ENCODE results near the gene GK.
A peak's percentile ranks its signal among the peaks of the same experiment; 100 is the strongest.
"Not testable (repeated sequence)": the region's sequence is repeated elsewhere in the genome, so short reads cannot be mapped to it uniquely, and the experiment has no call there.

The GK gene

GRCh38 chrX:30642642-30643041, 10.6 kb upstream of the GK start:
- Histone ChIP-seq H3K36me3 (ENCODE audit: low read depth) (no peaks in the 10 kb centered on the region), H3K27ac (ENCODE audit: poor library complexity, severe bottlenecking) (no peak overlapping the region), H3K9me3 (ENCODE audit: severe bottlenecking) (no peaks in the 10 kb centered on the region), H3K4me3 (ENCODE audit: severe bottlenecking) (no peak overlapping the region), H3K27me3 (ENCODE audit: insufficient read depth, poor library complexity, severe bottlenecking) (no peaks in the 10 kb centered on the region), H3K4me1 (ENCODE audit: insufficient read depth, poor library complexity, severe bottlenecking) (no peaks in the 10 kb centered on the region)
- ATAC-seq (ENCODE audit: low read depth) (no peak), DNase-seq (ENCODE audit: low spot score) (no peak)
- TF ChIP-seq CTCF (IDR thresholded peaks at IDR 0.05; ENCODE audit: poor library complexity, severe bottlenecking), result no peak

DNA sequence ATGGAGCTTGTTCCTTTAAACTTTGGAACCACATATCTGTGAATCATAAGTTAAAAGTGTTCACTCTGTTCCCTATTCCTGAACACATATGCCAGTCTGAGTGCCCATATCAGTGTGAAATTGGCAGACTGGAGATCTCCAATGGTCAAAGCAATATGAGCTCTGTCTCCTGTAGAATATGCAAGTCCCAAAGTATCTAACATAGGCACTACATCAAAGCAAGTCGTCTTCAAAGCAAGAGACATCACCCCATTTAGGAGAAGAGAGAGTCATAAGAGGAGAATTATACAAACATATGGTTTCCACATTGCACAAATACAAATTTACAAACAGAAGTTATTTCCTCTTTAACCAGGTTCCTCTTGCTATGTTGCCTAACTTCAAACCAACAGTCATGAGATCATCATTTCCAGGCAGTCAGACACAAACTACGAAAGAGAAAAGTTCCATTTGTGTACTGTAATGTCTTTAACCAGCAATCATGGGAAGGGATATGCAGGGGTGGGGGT, 9.9 kb upstream of the GK start:
- TF ChIP-seq CTCF (IDR thresholded peaks at IDR 0.05; ENCODE audit: poor library complexity, severe bottlenecking), result no peak
- Histone ChIP-seq H3K36me3 (ENCODE audit: low read depth) (no peaks in the 10 kb centered on the region), H3K9me3 (ENCODE audit: severe bottlenecking) (no peaks in the 10 kb centered on the region), H3K27me3 (ENCODE audit: insufficient read depth, poor library complexity, severe bottlenecking) (no peaks in the 10 kb centered on the region), H3K27ac (ENCODE audit: poor library complexity, severe bottlenecking) (no peak overlapping the region), H3K4me3 (ENCODE audit: severe bottlenecking) (no peak overlapping the region), H3K4me1 (ENCODE audit: insufficient read depth, poor library complexity, severe bottlenecking) (no peaks in the 10 kb centered on the region)
- ATAC-seq (ENCODE audit: low read depth), result no peak
- no peak for DNase-seq (ENCODE audit: low spot score)

DNA sequence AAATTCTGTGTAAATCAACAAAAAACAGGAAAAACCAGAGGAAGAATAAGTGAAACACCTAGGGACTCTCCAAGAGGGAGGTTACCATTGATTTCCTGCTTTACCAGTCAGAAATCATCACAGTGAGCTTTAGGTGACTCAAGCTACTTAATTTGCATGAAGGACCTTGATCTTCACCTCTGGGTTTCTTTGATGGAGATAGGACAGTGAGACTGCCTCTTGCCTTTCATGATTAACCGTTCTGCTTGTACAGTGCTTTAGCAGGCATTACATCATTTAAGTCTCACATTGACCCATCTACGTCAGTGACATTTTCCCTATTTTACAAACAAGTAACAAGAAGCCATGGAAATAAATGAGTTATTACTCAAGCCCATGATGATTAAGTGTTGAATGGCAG, 3.4 kb upstream of the GK start:
- no peaks in the 10 kb centered on the region for H3K36me3 ChIP-seq (ENCODE audit: low read depth)
- no peak overlapping the region for H3K4me3 ChIP-seq (ENCODE audit: severe bottlenecking)
- H3K27ac ChIP-seq (ENCODE audit: poor library complexity, severe bottlenecking), result no peak overlapping the region
- H3K9me3 ChIP-seq (ENCODE audit: severe bottlenecking), result no peaks in the 10 kb centered on the region
- no peak for ATAC-seq (ENCODE audit: low read depth)
- TF ChIP-seq CTCF (IDR thresholded peaks at IDR 0.05; ENCODE audit: poor library complexity, severe bottlenecking), result no peak
- H3K27me3 ChIP-seq (ENCODE audit: insufficient read depth, poor library complexity, severe bottlenecking), result no peaks in the 10 kb centered on the region
- no peak for DNase-seq (ENCODE audit: low spot score)
- H3K4me1 ChIP-seq (ENCODE audit: insufficient read depth, poor library complexity, severe bottlenecking), result no peaks in the 10 kb centered on the region

DNA sequence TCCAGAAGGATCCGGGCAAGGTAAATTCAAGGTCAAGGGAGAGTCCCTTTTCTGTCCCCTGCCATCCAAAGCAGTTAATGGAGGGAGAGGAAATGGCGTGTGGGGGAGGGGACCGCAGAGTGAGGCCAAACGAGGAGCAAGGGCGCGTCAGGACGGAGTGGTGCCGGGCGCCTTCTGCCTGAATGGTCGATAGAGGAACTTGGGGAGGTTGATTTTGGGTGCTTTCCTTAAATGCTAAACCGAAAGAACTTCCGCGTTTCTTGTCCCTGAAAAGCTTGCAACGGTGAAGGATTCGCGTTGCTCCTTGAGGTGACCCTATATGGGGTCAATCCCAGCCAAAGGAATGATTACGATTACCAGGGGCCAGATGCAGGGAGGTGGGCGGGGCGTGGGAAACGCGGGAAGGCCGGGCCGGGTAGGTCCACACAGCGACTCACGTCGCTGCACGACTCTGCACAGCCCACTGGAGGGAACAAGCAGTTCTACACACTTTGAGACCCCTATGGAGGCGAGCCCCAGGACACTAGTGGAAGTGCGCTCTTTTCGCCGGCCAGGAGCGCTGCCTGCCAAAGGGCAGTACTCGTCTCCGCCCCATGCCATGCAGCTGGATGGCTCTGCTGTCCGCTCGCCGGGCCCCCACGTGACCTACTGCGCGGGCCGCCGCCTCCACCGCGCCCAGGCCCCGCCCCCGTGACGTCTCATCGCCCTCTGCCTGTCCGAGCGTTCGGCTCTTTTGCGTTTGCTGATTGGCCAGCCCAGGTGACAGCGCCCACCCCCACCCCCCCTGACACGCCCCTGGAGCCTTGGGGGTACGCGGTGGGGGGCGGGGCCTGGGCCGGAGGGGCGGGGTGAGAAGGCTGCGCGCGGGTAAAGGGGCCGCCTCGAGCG, 452 bp upstream of the GK start:
- Histone ChIP-seq H3K27ac (ENCODE audit: poor library complexity, severe bottlenecking) (no peak overlapping the region), H3K4me1 (ENCODE audit: insufficient read depth, poor library complexity, severe bottlenecking) (peaks cover 5% of the 10 kb centered on the region)

GRCh38 chrX:30654386-30654785, 1.2 kb downstream of the GK start:
- not testable (repeated sequence) for H3K36me3 ChIP-seq (ENCODE audit: low read depth); H3K27ac ChIP-seq (ENCODE audit: poor library complexity, severe bottlenecking); DNase-seq (ENCODE audit: low spot score); ATAC-seq (ENCODE audit: low read depth); H3K9me3 ChIP-seq (ENCODE audit: severe bottlenecking); H3K27me3 ChIP-seq (ENCODE audit: insufficient read depth, poor library complexity, severe bottlenecking)
- Histone ChIP-seq H3K4me1 (ENCODE audit: insufficient read depth, poor library complexity, severe bottlenecking) (peaks cover 15% of the 10 kb centered on the region), H3K4me3 (ENCODE audit: severe bottlenecking) (peak overlapping the region; percentile 55)

More for the DNA sequence above, 452 bp upstream of the GK start:
- DNase-seq (ENCODE audit: low spot score), result peak; percentile 89
- H3K36me3 ChIP-seq (ENCODE audit: low read depth), result no peaks in the 10 kb centered on the region
- peak; percentile 89 for ATAC-seq (ENCODE audit: low read depth)
- no peaks in the 10 kb centered on the region for H3K9me3 ChIP-seq (ENCODE audit: severe bottlenecking)
- peak overlapping the region; percentile 55 for H3K4me3 ChIP-seq (ENCODE audit: severe bottlenecking)
- TF ChIP-seq CTCF (IDR thresholded peaks at IDR 0.05; ENCODE audit: poor library complexity, severe bottlenecking), result no peak
- no peaks in the 10 kb centered on the region for H3K27me3 ChIP-seq (ENCODE audit: insufficient read depth, poor library complexity, severe bottlenecking)
